Stimulated activated CD8-positive, alpha-beta memory T cell treated with anti-CD3 and anti-CD28 coated beads, Interleukin-2, amount 100 ng/mL, for 48 hours (primary cell): ENCODE measurements around the gene XPNPEP3.
"Not testable (repeated sequence)": the region's sequence is repeated elsewhere in the genome, so short reads cannot be mapped to it uniquely, and the experiment has no call there.

Experiments used
- DNase-seq, 2 donors: peaks; one replicate each; pipeline ENCODE4 v3.0.0-alpha.2; 2020; ENCODE audit warnings: low read depth in 2 of 2

The XPNPEP3 gene

GRCh38 chr22:40856513-40857308, at the start of gene XPNPEP3, which contains the start of gene ST13:
Gene XPNPEP3 (plus strand): TSS chr22:40857148. CDS start chr22:40857182, 34 bp downstream.
Gene ST13 (minus strand): TSS chr22:40856639. CDS start chr22:40856540, 99 bp downstream.
- DNase-seq, result peak; percentile 94 to 95

GRCh38 chr22:40808018-40808841, 48.7 kb upstream of the XPNPEP3 start:
- DNase-seq, result no peak

- DNase-seq, result no peak
These were observed 43.0 kb upstream of the XPNPEP3 start for GRCh38 chr22:40813912-40814315.

- no peak for DNase-seq
These were observed 39.2 kb upstream of the XPNPEP3 start for GRCh38 chr22:40817737-40818136.

GRCh38 chr22:40818192-40818746, 38.7 kb upstream of the XPNPEP3 start:
- peak in 1 of 2 donors; percentile 0 for DNase-seq

- peak; percentile 82 to 85 for DNase-seq
These were observed 38.0 kb upstream of the XPNPEP3 start, which contains the start of gene SLC25A17 for GRCh38 chr22:40818747-40819598. Gene SLC25A17 (minus strand): TSS chr22:40819346. CDS start chr22:40819248, 98 bp downstream.

- no peak for DNase-seq
These were observed 37.3 kb upstream of the XPNPEP3 start for GRCh38 chr22:40819599-40820140.

- DNase-seq, result no peak
These were observed 33.5 kb upstream of the XPNPEP3 start for GRCh38 chr22:40823426-40823825.

GRCh38 chr22:40826292-40826691, 30.7 kb upstream of the XPNPEP3 start:
- DNase-seq, result not testable (repeated sequence)

- no peak for DNase-seq
These were observed 29.8 kb upstream of the XPNPEP3 start for GRCh38 chr22:40826984-40827741.

GRCh38 chr22:40829131-40829530, 27.8 kb upstream of the XPNPEP3 start:
- no peak for DNase-seq

- no peak for DNase-seq
These were observed 22.3 kb upstream of the XPNPEP3 start for GRCh38 chr22:40834619-40835018.

GRCh38 chr22:40838486-40838885, 18.5 kb upstream of the XPNPEP3 start:
- no peak for DNase-seq

GRCh38 chr22:40844951-40845350, 12.0 kb upstream of the XPNPEP3 start:
- no peak for DNase-seq

GRCh38 chr22:40845816-40846215, 11.1 kb upstream of the XPNPEP3 start:
- DNase-seq, result not testable (repeated sequence)

GRCh38 chr22:40853333-40853732, 3.6 kb upstream of the XPNPEP3 start:
- no peak for DNase-seq

- no peak for DNase-seq
These were observed 3.0 kb upstream of the XPNPEP3 start for GRCh38 chr22:40853961-40854360.

GRCh38 chr22:40855071-40855978, 1.6 kb upstream of the XPNPEP3 start:
- DNase-seq, result no peak

- DNase-seq, result no peak
These were observed 902 bp upstream of the XPNPEP3 start for GRCh38 chr22:40855979-40856512.
